ENCODE results near the gene CBX5. TPM values are rescaled to one million over a fixed set of nuclear protein-coding genes. Genes with fewer than 3 reads are reported as not detected.

Gene CBX5
- total and polyA plus RNA-seq, 9 of the 15 experiments (the other 6 are each of a cell fraction or from before 2014, with no cell fraction given): 32.6 to 102 (median 59.2) TPM

GRCh38 chr12:54300732-54301427 is 21.0 kb upstream of the CBX5 start, which contains the start of gene NFE2 (continued):
- TF ChIP-seq SREBF1 (IDR thresholded peaks at IDR 0.05; ENCODE audit: borderline replicate concordance, low read depth, low read length) (no peak), CBX2 (IDR thresholded peaks at IDR 0.05; ENCODE audit: insufficient read depth, low read length, poor library complexity, severe bottlenecking) (no peak), BRD4 (IDR thresholded peaks at IDR 0.05) (no peak), CTCF (IDR thresholded peaks at IDR 0.05 in 2 of 3, conservative IDR thresholded peaks at IDR 0.05 in 1 of 3; ENCODE audit: insufficient read depth in 2 of 3, low read depth in 1 of 3, low read length in 3 of 3) (peak; percentile 40 to 45 (median 41); a peak in 5 of 6 replicates), NBN (IDR thresholded peaks at IDR 0.05; ENCODE audit: low read depth) (peak; percentile 43; the same call in 1 of the 2 replicates), OTX1 (CRISPR knock-in tag; IDR thresholded peaks at IDR 0.05) (no peak), IRF1 (CRISPR knock-in tag; IDR thresholded peaks at IDR 0.05; ENCODE audit: borderline replicate concordance) (no peak), CBX3 (IDR thresholded peaks at IDR 0.05; ENCODE audit: borderline replicate concordance in 1 of 2, low read length in 2 of 2) (peak in 1 of 2 experiments; percentile 86; a peak in 2 of 3 replicates), ARHGAP35 (IDR thresholded peaks at IDR 0.05; ENCODE audit: partially characterized antibody) (no peak), POLR2H (tag; IDR thresholded peaks at IDR 0.05; ENCODE audit: low read depth) (0 out of 2 replicates have a peak, but pooled peaks have one; percentile 17), HMGN3 (IDR thresholded peaks at IDR 0.05; ENCODE audit: borderline replicate concordance, extremely low read depth, insufficient read length, low read depth, low read length) (peak; percentile 75), STAG1 (CRISPR knock-in tag; IDR thresholded peaks at IDR 0.05; ENCODE audit: borderline replicate concordance) (no peak), ZKSCAN3 (CRISPR knock-in tag; IDR thresholded peaks at IDR 0.05) (no peak), MLX (CRISPR knock-in tag; conservative IDR thresholded peaks at IDR 0.05) (no peak), ZNF436 (CRISPR knock-in tag; IDR thresholded peaks at IDR 0.05) (no peak), THAP12 (CRISPR knock-in tag; IDR thresholded peaks at IDR 0.05) (peak; percentile 92), PTTG1 (tag; IDR thresholded peaks at IDR 0.05; ENCODE audit: low read depth) (no peak), RBM17 (IDR thresholded peaks at IDR 0.05; ENCODE audit: borderline replicate concordance, low read depth, low read length) (no peak), HES1 (IDR thresholded peaks at IDR 0.05; ENCODE audit: low read depth) (no peak), ZNF583 (CRISPR knock-in tag; IDR thresholded peaks at IDR 0.05) (peak; percentile 34; the same call in 1 of the 2 replicates), MIER1 (IDR thresholded peaks at IDR 0.05; ENCODE audit: low read depth) (no peak), HMG20A (CRISPR knock-in tag; conservative IDR thresholded peaks at IDR 0.05) (no peak)
